K562 (cell line): ENCODE data around the gene BAIAP2. TPM values are rescaled to one million over a fixed set of nuclear protein-coding genes. Genes with fewer than 3 reads are reported as not detected.
A peak's percentile ranks its signal among the peaks of the same experiment; 100 is the strongest.

Experiments used
- ATAC-seq: fragments of 200-7000 bp; cut with Tn5 transposase; 3 replicates; pipeline ENCODE4 v1.9.1; 2020; ENCODE audit warnings: moderate library complexity
- BruUV-seq: library from RNA; stranded (reverse); fragments of 400-500 nt; replicated peaks from 2 replicates; lab custom pipeline; 2021; lab: Mats Ljungman, UMichigan
- CTCF ChIA-PET: fragments of 300-600 bp; formaldehyde crosslinking; extraction: SDS; loops from one replicate; lab custom pipeline; 2021; ENCODE audit warnings: low intra/inter-chr PET ratio; lab: Yijun Ruan, JAX
- POLR2A ChIA-PET: fragments of 300-600, 350-650 bp; sonication (Branson Sonifier 250); formaldehyde crosslinking; extraction: SDS; loops from one replicate; lab custom pipeline; 2021; ENCODE audit warnings: antibody characterized with exemption, inconsistent platforms; lab: Yijun Ruan, JAX
- DNase-seq, 4 experiments: peaks; one replicate each; pipeline versions ENCODE4 v3.0.0 to v3.0.0-alpha.2; 2011 to 2018; ENCODE audit warnings: low spot score in 3 of 4, mixed read lengths in 3 of 4; ENCODE audit errors: extremely low read depth in 1 of 4
- FAIRE-seq: peaks from 2 replicates; lab custom pipeline; 2011; peaks lifted over from hg19 to GRCh38; lab: Jason Lieb, UNC
- H2AFZ ChIP-seq: 2 replicates; pipeline ENCODE4 v1.6.0; 2011; ENCODE audit warnings: low read depth, low read length, control low read depth, inconsistent platforms
- H3K27ac ChIP-seq: fragments of 200-600 bp; 3 replicates; pipeline ENCODE4 v1.8.0; 2011; ENCODE audit warnings: low read depth, mild to moderate bottlenecking, control low read depth, inconsistent platforms, low read length, moderate library complexity, mixed read lengths; ENCODE audit errors: extremely low read depth
- H3K27me3 ChIP-seq, 2 experiments: fragments of 300-600 bp in 1 of 2; 2 replicates in 1 of 2; 3 replicates in 1 of 2; pipeline versions ENCODE4 v1.6.0 to v1.8.0; 2011; ENCODE audit warnings: inconsistent platforms in 2 of 2, low read length in 2 of 2, mild to moderate bottlenecking in 1 of 2, mixed read lengths in 1 of 2, moderate library complexity in 1 of 2; ENCODE audit not compliant: control insufficient read depth in 2 of 2, insufficient read depth in 2 of 2
- H3K36me3 ChIP-seq: fragments of 300-600 bp; 3 replicates; pipeline ENCODE4 v1.8.0; 2011; ENCODE audit warnings: mild to moderate bottlenecking, low read length, inconsistent platforms; ENCODE audit not compliant: control insufficient read depth, insufficient read depth
- H3K4me1 ChIP-seq, 2 experiments: fragments of 200-600 bp in 1 of 2; replicated peaks in 1 of 2; 2 replicates in 1 of 2; 3 replicates in 1 of 2; pipeline versions ENCODE4 v1.5.1 to v1.8.0; 2011; ENCODE audit warnings: inconsistent platforms in 2 of 2, low read length in 2 of 2, mild to moderate bottlenecking in 1 of 2, mixed read lengths in 1 of 2, moderate library complexity in 1 of 2; ENCODE audit not compliant: control insufficient read depth in 2 of 2, insufficient read depth in 2 of 2
- H3K4me2 ChIP-seq: 2 replicates; pipeline ENCODE4 v1.6.1; 2011; ENCODE audit warnings: low read length, control low read depth, inconsistent platforms, mixed read lengths; ENCODE audit not compliant: insufficient read depth
- H3K4me3 ChIP-seq: fragments of 200-600 bp; sonication (generic), shearing (Covaris generic); 2 replicates; pipeline ENCODE4 v1.5.1; 2016; ENCODE audit warnings: control low read depth, inconsistent platforms
- H3K79me2 ChIP-seq: fragments of 200-600 bp; 3 replicates; pipeline ENCODE4 v1.8.0; 2011; ENCODE audit warnings: low read length, inconsistent platforms; ENCODE audit not compliant: control insufficient read depth, insufficient read depth
- H3K9ac ChIP-seq, 2 experiments: 2 replicates each; pipeline versions ENCODE4 v1.6.0 to v1.6.1; 2011; ENCODE audit warnings: low read depth in 2 of 2, low read length in 2 of 2, control low read depth in 1 of 2, inconsistent platforms in 1 of 2, mild to moderate bottlenecking in 1 of 2, mixed read lengths in 1 of 2; ENCODE audit not compliant: insufficient read depth in 1 of 2
- H3K9me1 ChIP-seq: one replicate; pipeline ENCODE4 v1.6.0; 2011; ENCODE audit warnings: inconsistent platforms, mild to moderate bottlenecking, low read length, moderate library complexity; ENCODE audit not compliant: control insufficient read depth, insufficient read depth
- H3K9me3 ChIP-seq: replicated peaks from 2 replicates; pipeline ENCODE4 v1.5.1; 2011; ENCODE audit warnings: low read depth, low read length, inconsistent platforms; ENCODE audit not compliant: control insufficient read depth, insufficient read depth
- H4K20me1 ChIP-seq: replicated peaks from 2 replicates; pipeline ENCODE4 v1.6.1; 2011; ENCODE audit warnings: low read length, inconsistent platforms, mixed read lengths; ENCODE audit not compliant: control insufficient read depth, insufficient read depth
- CCNT2 ChIP-seq: IDR thresholded peaks from 2 replicates; pipeline ENCODE4 v1.6.1; 2011; ENCODE audit warnings: borderline replicate concordance, low read depth, mild to moderate bottlenecking, moderate library complexity, mixed read lengths, low read length; ENCODE audit not compliant: insufficient read length; ENCODE audit errors: extremely low read depth
- CXXC5 ChIP-seq: fragments of 250-450 bp; sonication (Bioruptor Pico); IDR thresholded peaks from 2 replicates; pipeline ENCODE4 v1.8.0; 2022; ENCODE audit warnings: inconsistent platforms, mild to moderate bottlenecking, moderate library complexity
- E2F6 ChIP-seq, 2 experiments: IDR thresholded peaks; 2 replicates each; pipeline ENCODE4 v1.6.1; 2011; ENCODE audit warnings: borderline replicate concordance in 1 of 2, control low read depth in 1 of 2, low read depth in 1 of 2, low read length in 1 of 2, mild to moderate bottlenecking in 1 of 2, mixed read lengths in 1 of 2, moderate library complexity in 1 of 2; ENCODE audit not compliant: insufficient read depth in 1 of 2, insufficient read length in 1 of 2, poor library complexity in 1 of 2, severe bottlenecking in 1 of 2; ENCODE audit errors: extremely low read depth in 1 of 2
- ELF4 ChIP-seq: fragments of 450-650 bp; formaldehyde crosslinking; IDR thresholded peaks from 2 replicates; pipeline ENCODE4 v1.4.0; 2022; ENCODE audit warnings: missing genetic modification characterization
- HDAC1 ChIP-seq, 2 experiments: fragments of 450-650 bp; IDR thresholded peaks; 2 replicates each; pipeline ENCODE4 v1.6.1; 2016 to 2017; ENCODE audit warnings: inconsistent platforms in 1 of 2, mild to moderate bottlenecking in 1 of 2, moderate library complexity in 1 of 2
- LARP7 ChIP-seq: fragments of 450-650 bp; IDR thresholded peaks from 2 replicates; pipeline ENCODE4 v1.6.1; 2016
- OTX1 ChIP-seq: fragments of 450-650 bp; formaldehyde crosslinking; IDR thresholded peaks from 2 replicates; pipeline ENCODE4 v1.4.0; 2022; ENCODE audit warnings: mild to moderate bottlenecking
- PHF8 ChIP-seq: fragments of 200-600 bp; sonication (generic); IDR thresholded peaks from 2 replicates; pipeline ENCODE4 v1.6.1; 2012; ENCODE audit warnings: mixed run types, mild to moderate bottlenecking, inconsistent platforms, low read length, moderate library complexity, borderline replicate concordance
- POU5F1 ChIP-seq: fragments of 150-350 bp; IDR thresholded peaks from 2 replicates; pipeline ENCODE4 v1.6.1; 2014; ENCODE audit warnings: borderline replicate concordance, low read length, low read depth, mild to moderate bottlenecking; ENCODE audit not compliant: partially characterized antibody
- RBBP5 ChIP-seq: fragments of 200-600 bp; sonication (generic); IDR thresholded peaks from 2 replicates; pipeline ENCODE4 v1.6.1; 2012; ENCODE audit warnings: borderline replicate concordance, mild to moderate bottlenecking, low read length, control low read depth, inconsistent platforms; ENCODE audit not compliant: insufficient read depth, poor library complexity, severe bottlenecking
- ZBTB2 ChIP-seq: fragments of 450-650 bp; IDR thresholded peaks from 2 replicates; pipeline ENCODE4 v1.6.1; 2016; ENCODE audit warnings: antibody characterized with exemption
- ZFX ChIP-seq: sonication (generic); formaldehyde crosslinking; IDR thresholded peaks from 2 replicates; pipeline ENCODE4 v1.8.0; 2022; ENCODE audit warnings: mild to moderate bottlenecking, missing genetic modification reagents, moderate library complexity
- ZNF263 ChIP-seq: sonication (generic); formaldehyde crosslinking; IDR thresholded peaks from 2 replicates; pipeline ENCODE4 v1.8.0; 2022; ENCODE audit warnings: mild to moderate bottlenecking, missing genetic modification reagents, borderline replicate concordance
- ZNF282 ChIP-seq: sonication (generic); formaldehyde crosslinking; IDR thresholded peaks from 2 replicates; pipeline ENCODE4 v1.8.1; 2023; ENCODE audit warnings: missing genetic modification reagents
- ZNF589 ChIP-seq: fragments of 200-800 bp; sonication (Bioruptor generic); IDR thresholded peaks from 2 replicates; pipeline ENCODE4 v1.6.1; 2016; ENCODE audit warnings: low read depth, missing genetic modification characterization, missing compliant biosample characterization
- WGBS: fragments of 100-300 bp; shearing (Covaris generic); methylation state at CpG from one replicate; pipeline ENCODE4 v1.1.6; 2016; ENCODE audit warnings: low coverage, mixed read lengths; ENCODE audit not compliant: insufficient coverage; ENCODE audit errors: missing lambda C conversion rate; 5-methylcytosine and 5-hydroxymethylcytosine counted together
- in situ Hi-C: fragments of 300-500 bp; cut with MboI; formaldehyde crosslinking; loops from 4 replicates; pipeline ENCODE4 v1.15.0; 2018; ENCODE audit warnings: inconsistent platforms, mixed read lengths
- intact Hi-C: fragments of 100-400 bp; cut with micrococcal nuclease; formaldehyde crosslinking; loops from 2 replicates; pipeline ENCODE4 v1.14.2; 2022
- polyA plus RNA-seq, 8 experiments: library from polyadenylated mRNA; depleted of rRNA in 4 of 8; stranded (reverse) in 5 of 8; unstranded in 3 of 8; fragments of >200 nt; fragmentation: Nextera tagmentation in 2 of 8; fragmentation: Illumina TruSeq in 1 of 8; extraction: Ambion mirVana in 2 of 8; extraction: Trizol in 1 of 8; gene quantifications; 2 replicates each; pipeline versions ENCODE4 v1.2.1 to v1.2.3, GENCODE V29; 2011 to 2014; ENCODE audit warnings: inconsistent platforms in 1 of 8, missing spikeins in 1 of 8
- total RNA-seq, 7 experiments: library from RNA; depleted of rRNA in 6 of 7; stranded (reverse); fragments of >200 nt in 6 of 7; fragmentation: Illumina TruSeq in 2 of 7; extraction: Trizol in 2 of 7; gene quantifications; 2 replicates each; pipeline versions ENCODE4 v1.2.1 to v1.2.3, GENCODE V29; 2011 to 2021; ENCODE audit warnings: low replicate concordance in 1 of 7
- TF ChIP-seq, protein P1 (sequence below): conservative IDR thresholded peaks from 2 replicates; pipeline ENCODE4 v1.6.1; 2011; ENCODE audit warnings: low read depth, mild to moderate bottlenecking, low read length; ENCODE audit not compliant: control insufficient read depth

Gene BAIAP2
- total and polyA plus RNA-seq, 9 of the 15 experiments (the other 6 are each of a cell fraction or from before 2014, with no cell fraction given) = 2.3 to 51.6 (median 18.4) TPM

DNA sequence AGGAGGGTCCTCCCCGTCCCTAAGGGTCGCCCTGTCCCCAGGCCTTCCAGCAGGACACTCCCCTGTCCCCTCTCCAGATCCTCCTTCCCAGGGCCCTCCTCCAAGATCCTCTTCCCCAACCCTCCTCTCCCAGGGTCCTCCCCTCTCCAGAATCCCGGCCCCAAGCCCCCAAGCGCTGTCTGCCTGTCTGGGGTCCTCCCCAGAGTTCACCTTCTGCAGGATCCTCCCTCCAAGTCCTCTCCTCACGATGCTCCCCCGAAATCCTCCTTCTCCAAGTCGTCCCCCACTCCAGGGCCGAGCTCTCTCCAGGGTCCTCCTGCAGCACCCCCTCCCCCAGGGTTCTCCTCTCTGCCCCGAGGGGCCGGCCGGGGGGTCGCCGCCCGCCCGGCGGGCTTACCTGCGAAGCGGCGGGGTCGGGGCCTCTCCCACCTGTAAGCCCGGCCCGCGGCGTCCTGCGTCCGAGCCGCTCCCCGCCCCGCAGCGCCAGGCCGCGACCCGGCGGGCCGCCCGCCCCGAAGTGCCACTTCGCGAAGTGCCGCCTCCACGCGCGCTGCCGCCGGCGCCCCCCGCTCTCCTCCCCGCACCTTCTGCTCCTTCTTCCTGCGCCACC, 678 bp upstream of the BAIAP2 start:
- peaks cover 3% of the 10 kb centered on the region for H3K9me1 ChIP-seq
- H3K27ac ChIP-seq = no peak overlapping the region
- no peaks in the 10 kb centered on the region for H3K27me3 ChIP-seq
- CTCF ChIA-PET = interaction anchor here (0.7 kb wide), 1 partner anchor 14 kb away, joined by 5 read pairs; no protein-coding TSS in a partner anchor
- in situ Hi-C loops (no loop called here), intact Hi-C loops (loop anchor here (2.0 kb wide), 1 partner anchor 23 kb away; no protein-coding TSS in a partner anchor)
- H3K9ac ChIP-seq = peak overlapping the region; percentile 53 to 91; a peak in 3 of 4 replicates
- DNase-seq (peak in 1 of 4 experiments; percentile 31), ATAC-seq (peak; percentile 63), FAIRE-seq (no peak)
- POLR2A ChIA-PET = interaction anchor here (1.0 to 1.1 kb wide), 3 partner anchors 15 to 82 kb away, joined by 3 read pairs; no protein-coding TSS in a partner anchor
- H4K20me1 ChIP-seq = peaks cover 20% of the 10 kb centered on the region; the same call in 1 of the 2 replicates
- H3K9me3 ChIP-seq = no peaks in the 10 kb centered on the region
- H3K79me2 ChIP-seq = peaks cover 44% of the 10 kb centered on the region
- peak overlapping the region; percentile 70 for H3K4me3 ChIP-seq
- peaks cover 13 to 72% of the 10 kb centered on the region in 2 experiments for H3K4me1 ChIP-seq
- peak overlapping the region; percentile 77 for H3K4me2 ChIP-seq
- TF ChIP-seq OTX1 (0 out of 2 replicates have a peak, but pooled peaks have one; percentile 74), ELF4 (CRISPR knock-in tag) (0 out of 2 replicates have a peak, but pooled peaks have one; percentile 34), POU5F1 (no peak), RBBP5 (peak; percentile 15), ZFX (CRISPR knock-in tag) (peak; percentile 27; the same call in 1 of the 2 replicates), E2F6 (IDR thresholded peaks at IDR 0.05; ENCODE audit: borderline replicate concordance in 1 of 2, extremely low read depth in 1 of 2, insufficient read depth in 1 of 2, insufficient read length in 1 of 2, low read depth in 1 of 2, low read length in 1 of 2, poor library complexity in 1 of 2, severe bottlenecking in 1 of 2) (peak in 1 of 2 experiments; percentile 47), ZBTB2 (0 out of 2 replicates have a peak, but pooled peaks have one; percentile 24), HDAC1 (IDR thresholded peaks at IDR 0.05) (0 out of 4 replicates have a peak, but pooled peaks of 1 of the 2 experiments have one; percentile 14), LARP7 (no peak), ZNF589 (CRISPR knock-in tag) (0 out of 2 replicates have a peak, but pooled peaks have one; percentile 19), PHF8 (peak; percentile 41; the same call in 1 of the 2 replicates), CXXC5 (peak; percentile 34; the same call in 1 of the 2 replicates), ZNF282 (CRISPR knock-in tag) (no peak), CCNT2 (peak; percentile 47), ZNF263 (CRISPR knock-in tag) (peak; percentile 95)
- TF ChIP-seq, protein P1, sequence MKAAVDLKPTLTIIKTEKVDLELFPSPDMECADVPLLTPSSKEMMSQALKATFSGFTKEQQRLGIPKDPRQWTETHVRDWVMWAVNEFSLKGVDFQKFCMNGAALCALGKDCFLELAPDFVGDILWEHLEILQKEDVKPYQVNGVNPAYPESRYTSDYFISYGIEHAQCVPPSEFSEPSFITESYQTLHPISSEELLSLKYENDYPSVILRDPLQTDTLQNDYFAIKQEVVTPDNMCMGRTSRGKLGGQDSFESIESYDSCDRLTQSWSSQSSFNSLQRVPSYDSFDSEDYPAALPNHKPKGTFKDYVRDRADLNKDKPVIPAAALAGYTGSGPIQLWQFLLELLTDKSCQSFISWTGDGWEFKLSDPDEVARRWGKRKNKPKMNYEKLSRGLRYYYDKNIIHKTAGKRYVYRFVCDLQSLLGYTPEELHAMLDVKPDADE = no peak
- peak overlapping the region; percentile 58; the same call in 1 of the 2 replicates for H2AFZ ChIP-seq
- no TSS peak for BruUV-seq
- WGBS = 5% methylated on average over 12 of the region's 49 CpGs
- H3K36me3 ChIP-seq = peaks cover 28% of the 10 kb centered on the region; the same call in 2 of the 3 replicates
